BJ (cell line): Measurements from ENCODE around the gene TAF1A. TPM values are rescaled to one million over a fixed set of nuclear protein-coding genes. Genes with fewer than 3 reads are reported as not detected.

ENCODE experiments used
- CTCF ChIA-PET: fragments of 350-600 bp; formaldehyde crosslinking; extraction: SDS; loops from one replicate; lab custom pipeline; 2021; ENCODE audit warnings: antibody characterized with exemption, inconsistent platforms; lab: Yijun Ruan, JAX
- POLR2A ChIA-PET: fragments of 300-600 bp; sonication (Branson Sonifier 250); formaldehyde crosslinking; extraction: SDS; loops from one replicate; lab custom pipeline; 2021; ENCODE audit warnings: antibody characterized with exemption; lab: Charles Lee
- DNase-seq: peaks from one replicate; pipeline ENCODE4 v3.0.0-alpha.2; 2011; ENCODE audit warnings: low read depth
- H3K27me3 ChIP-seq: 2 replicates; pipeline ENCODE4 v1.6.0; 2011; ENCODE audit warnings: low read length; ENCODE audit not compliant: control insufficient read depth, insufficient read depth
- H3K36me3 ChIP-seq: 2 replicates; pipeline ENCODE4 v1.5.1; 2011; ENCODE audit warnings: low read length; ENCODE audit not compliant: control insufficient read depth, insufficient read depth
- H3K4me3 ChIP-seq: 2 replicates; pipeline ENCODE4 v1.5.1; 2011; ENCODE audit warnings: low read depth, mild to moderate bottlenecking, control low read depth, low read length
- polyA plus RNA-seq: library from polyadenylated mRNA; depleted of rRNA; stranded (reverse); fragments of >200 nt; gene quantifications from 2 replicates; pipeline ENCODE4 v1.2.3, GENCODE V29; 2011
- TF ChIP-seq, protein P1 (sequence below): IDR thresholded peaks from 2 replicates; pipeline ENCODE4 v1.5.1; 2011; ENCODE audit warnings: low read depth, mild to moderate bottlenecking, control low read depth, inconsistent platforms, low read length, moderate library complexity; ENCODE audit not compliant: insufficient read depth

TAF1A gene
- polyA plus RNA-seq, 1 experiment: 2.2 TPM

- TF ChIP-seq, protein P1, sequence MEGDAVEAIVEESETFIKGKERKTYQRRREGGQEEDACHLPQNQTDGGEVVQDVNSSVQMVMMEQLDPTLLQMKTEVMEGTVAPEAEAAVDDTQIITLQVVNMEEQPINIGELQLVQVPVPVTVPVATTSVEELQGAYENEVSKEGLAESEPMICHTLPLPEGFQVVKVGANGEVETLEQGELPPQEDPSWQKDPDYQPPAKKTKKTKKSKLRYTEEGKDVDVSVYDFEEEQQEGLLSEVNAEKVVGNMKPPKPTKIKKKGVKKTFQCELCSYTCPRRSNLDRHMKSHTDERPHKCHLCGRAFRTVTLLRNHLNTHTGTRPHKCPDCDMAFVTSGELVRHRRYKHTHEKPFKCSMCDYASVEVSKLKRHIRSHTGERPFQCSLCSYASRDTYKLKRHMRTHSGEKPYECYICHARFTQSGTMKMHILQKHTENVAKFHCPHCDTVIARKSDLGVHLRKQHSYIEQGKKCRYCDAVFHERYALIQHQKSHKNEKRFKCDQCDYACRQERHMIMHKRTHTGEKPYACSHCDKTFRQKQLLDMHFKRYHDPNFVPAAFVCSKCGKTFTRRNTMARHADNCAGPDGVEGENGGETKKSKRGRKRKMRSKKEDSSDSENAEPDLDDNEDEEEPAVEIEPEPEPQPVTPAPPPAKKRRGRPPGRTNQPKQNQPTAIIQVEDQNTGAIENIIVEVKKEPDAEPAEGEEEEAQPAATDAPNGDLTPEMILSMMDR: no peak
- no peaks in the 10 kb centered on the region for H3K27me3 ChIP-seq
- H3K4me3 ChIP-seq: no peak overlapping the region
- H3K36me3 ChIP-seq: no peaks in the 10 kb centered on the region
- no peak for DNase-seq
- POLR2A ChIA-PET: no interaction called here
- CTCF ChIA-PET: interaction anchor here (0.9 to 1.7 kb wide), 4 partner anchors 8 to 20 kb away, joined by 3 to 4 read pairs (median 4); no protein-coding TSS in a partner anchor
These were observed 28.1 kb downstream of the TAF1A start for GRCh38 chr1:222561656-222562055.

GRCh38 chr1:222557574-222557973 lies 32.2 kb downstream of the TAF1A start:
- Histone ChIP-seq H3K36me3 (peaks cover 3% of the 10 kb centered on the region; the same call in 1 of the 2 replicates), H3K27me3 (no peaks in the 10 kb centered on the region), H3K4me3 (no peak overlapping the region)
- TF ChIP-seq, protein P1: no peak
- no peak for DNase-seq
- ChIA-PET POLR2A (no interaction called here), CTCF (interaction anchor here (0.6 kb wide), 1 partner anchor 22 kb away, joined by 3 read pairs; no protein-coding TSS in a partner anchor)

DNA sequence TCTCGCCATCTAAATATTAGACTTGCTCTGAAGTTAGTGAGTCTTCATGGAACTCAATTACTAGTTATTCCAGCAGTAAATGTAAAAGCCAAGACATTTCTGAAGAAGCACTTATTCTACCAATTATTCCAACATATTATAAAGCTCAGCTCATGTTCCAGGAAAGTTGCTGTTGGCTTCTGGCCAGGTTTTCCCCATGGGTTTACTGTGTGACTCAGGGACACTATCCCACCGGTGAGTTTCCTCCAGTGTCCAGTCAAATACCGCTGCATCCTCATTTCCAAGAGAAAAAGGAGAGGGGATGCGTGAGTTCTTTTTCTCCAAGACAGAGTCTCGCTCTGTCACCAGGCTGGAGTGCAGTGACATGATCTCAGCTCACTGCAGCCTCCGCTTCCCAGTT lies 32.6 kb downstream of the TAF1A start:
- Histone ChIP-seq H3K4me3 (no peak overlapping the region), H3K27me3 (no peaks in the 10 kb centered on the region), H3K36me3 (peaks cover 3% of the 10 kb centered on the region; the same call in 1 of the 2 replicates)
- DNase-seq: no peak
- ChIA-PET POLR2A (no interaction called here), CTCF (interaction anchor here (0.6 kb wide), 1 partner anchor 23 kb away, joined by 3 read pairs; no protein-coding TSS in a partner anchor)
- TF ChIP-seq, protein P1: no peak

DNA sequence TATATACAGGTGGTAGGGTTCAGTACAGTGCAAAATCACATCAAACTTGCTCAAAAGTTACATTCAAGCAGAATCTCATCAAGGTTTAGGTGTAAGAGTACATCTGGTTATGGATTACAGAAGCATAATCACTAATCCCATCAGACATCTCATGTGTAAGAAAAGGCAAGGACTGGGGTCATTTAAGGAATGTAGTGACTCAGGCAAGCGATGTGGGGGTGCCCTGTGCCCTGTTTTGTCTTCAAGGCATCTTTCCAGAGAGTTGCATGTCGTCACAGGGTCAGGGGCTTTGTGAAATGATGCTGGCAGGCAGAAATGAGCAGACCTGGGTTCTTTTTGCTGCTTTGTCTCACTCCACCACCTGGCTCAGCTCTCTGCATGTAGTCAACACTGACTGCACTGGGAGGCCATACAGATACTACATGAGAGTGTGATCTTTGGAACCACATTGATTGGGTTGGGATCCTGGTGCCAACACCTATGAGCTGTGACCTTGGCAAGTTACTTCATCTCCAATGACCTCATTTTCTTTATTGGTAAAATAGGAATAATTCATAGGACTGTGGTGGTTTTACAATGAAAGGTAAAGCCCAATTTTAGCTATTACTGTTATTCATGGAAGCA lies 33.6 kb downstream of the TAF1A start:
- POLR2A ChIA-PET: no interaction called here
- no peaks in the 10 kb centered on the region for H3K27me3 ChIP-seq
- CTCF ChIA-PET: interaction anchor here (1.7 kb wide), 1 partner anchor 9 kb away, joined by 8 read pairs; no protein-coding TSS in a partner anchor
- no peak for DNase-seq
- H3K36me3 ChIP-seq: peaks cover 3% of the 10 kb centered on the region; the same call in 1 of the 2 replicates
- no peak overlapping the region for H3K4me3 ChIP-seq
- TF ChIP-seq, protein P1: no peak

DNA sequence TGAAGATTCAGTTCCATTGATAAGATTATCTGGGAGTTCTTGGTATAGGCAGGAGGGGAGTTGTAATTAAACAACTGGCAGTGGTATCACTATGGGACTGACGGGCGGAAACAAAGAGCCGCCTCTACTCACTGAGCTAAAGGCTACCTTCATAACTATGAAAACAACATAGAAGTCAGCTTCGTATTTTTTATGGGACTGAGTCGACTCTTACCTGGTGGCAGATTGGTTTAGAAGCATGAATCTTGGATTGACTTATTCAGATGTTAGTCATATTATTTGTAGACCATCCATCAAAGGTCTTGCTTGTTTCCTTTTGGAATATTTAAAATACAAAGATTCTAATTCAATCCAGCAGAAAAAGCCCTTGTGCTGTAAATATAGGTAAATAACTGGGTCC lies 35.6 kb downstream of the TAF1A start:
- H3K4me3 ChIP-seq: no peak overlapping the region
- H3K27me3 ChIP-seq: no peaks in the 10 kb centered on the region
- CTCF ChIA-PET: no interaction called here
- POLR2A ChIA-PET: no interaction called here
- DNase-seq: no peak
- peaks cover 3% of the 10 kb centered on the region; the same call in 1 of the 2 replicates for H3K36me3 ChIP-seq
- TF ChIP-seq, protein P1: no peak
